Measurements from ENCODE around the gene SPAG7.

The SPAG7 gene

GRCh38 chr17:4973256-4974114 lies 5.9 kb upstream of the SPAG7 start:
- DNase-seq: no peak

GRCh38 chr17:4972752-4973151 lies 5.1 kb upstream of the SPAG7 start:
- no peak for DNase-seq

GRCh38 chr17:4972322-4972721 lies 4.7 kb upstream of the SPAG7 start:
- DNase-seq: no peak

- no peak for DNase-seq
Observed at GRCh38 chr17:4971826-4972225, 4.2 kb upstream of the SPAG7 start.

- DNase-seq: no peak
Observed at GRCh38 chr17:4970273-4970672, 2.7 kb upstream of the SPAG7 start.

GRCh38 chr17:4969551-4970173 lies 2.0 kb upstream of the SPAG7 start:
- DNase-seq: no peak

GRCh38 chr17:4969047-4969550 lies 1.5 kb upstream of the SPAG7 start:
- DNase-seq: peak; percentile 94

GRCh38 chr17:4968486-4969046 lies 949 bp upstream of the SPAG7 start:
- DNase-seq: no peak

GRCh38 chr17:4966844-4967538 lies 626 bp downstream of the SPAG7 start:
- DNase-seq: peak; percentile 100

- no peak for DNase-seq
Observed at GRCh38 chr17:4965311-4965986, 2.2 kb downstream of the SPAG7 start.

GRCh38 chr17:4960279-4960922 lies 7.2 kb downstream of the SPAG7 start:
- DNase-seq: no peak

- DNase-seq: no peak
Observed at GRCh38 chr17:4959261-4959965, 8.2 kb downstream of the SPAG7 start.

- no peak for DNase-seq
Observed at GRCh38 chr17:4958102-4958501, 9.5 kb downstream of the SPAG7 start.

- DNase-seq: no peak
Observed at GRCh38 chr17:4956493-4957061, 11.0 kb downstream of the SPAG7 start.

- no peak for DNase-seq
Observed at GRCh38 chr17:4955091-4955490, 12.5 kb downstream of the SPAG7 start.

GRCh38 chr17:4953451-4953961 lies 14.1 kb downstream of the SPAG7 start:
- peak; percentile 46 for DNase-seq

- DNase-seq: no peak
Observed at GRCh38 chr17:4951486-4951885, 16.1 kb downstream of the SPAG7 start.

- no peak for DNase-seq
Observed at GRCh38 chr17:4950746-4951204, 16.8 kb downstream of the SPAG7 start, which contains the start of gene ENO3. ENO3 (plus strand) TSS chr17:4951119; CDS start chr17:4951830, 711 bp downstream.

- DNase-seq: no peak
Observed at GRCh38 chr17:4950075-4950745, 17.4 kb downstream of the SPAG7 start.
